H1 (cell line): ENCODE data around the gene TEKT3. TPM values are rescaled to one million over a fixed set of nuclear protein-coding genes. Genes with fewer than 3 reads are reported as not detected.

Experiments
- CTCF ChIA-PET: fragments of 300-600 bp; sonication (Branson Sonifier 250); formaldehyde crosslinking; loops from one replicate; lab custom pipeline; 2021; ENCODE audit not compliant: partially characterized antibody; lab: Charles Lee
- POLR2A ChIA-PET: fragments of 300-600 bp; sonication (Branson Sonifier 250); formaldehyde crosslinking; loops from one replicate; lab custom pipeline; 2021; ENCODE audit warnings: inconsistent platforms; ENCODE audit not compliant: partially characterized antibody; lab: Charles Lee
- DNase-seq, 2 experiments: peaks; one replicate each; pipeline versions ENCODE4 v3.0.0 to v3.0.0-alpha.2; 2010 to 2022; ENCODE audit warnings: low spot score in 2 of 2, low read depth in 1 of 2, mixed read lengths in 1 of 2
- FAIRE-seq: peaks from 2 replicates; lab custom pipeline; 2011; peaks lifted over from hg19 to GRCh38; lab: Jason Lieb, UNC
- H2AFZ ChIP-seq: 2 replicates; pipeline ENCODE4 v1.8.1; 2012; ENCODE audit warnings: low read length, inconsistent platforms
- H2AK5ac ChIP-seq: 2 replicates; pipeline ENCODE4 v1.6.1; 2013; ENCODE audit warnings: low read depth, low read length
- H2BK120ac ChIP-seq: replicated peaks from 2 replicates; pipeline ENCODE3; 2013; ENCODE audit warnings: low read depth, low read length, inconsistent platforms
- H2BK12ac ChIP-seq: 2 replicates; pipeline ENCODE4 v1.6.1; 2013; ENCODE audit warnings: low read depth, low read length
- H2BK15ac ChIP-seq: 2 replicates; pipeline ENCODE4 v1.6.1; 2013; ENCODE audit warnings: low read length
- H2BK20ac ChIP-seq: 2 replicates; pipeline ENCODE4 v1.6.1; 2013; ENCODE audit warnings: low read length
- H2BK5ac ChIP-seq: 2 replicates; pipeline ENCODE4 v1.6.1; 2013; ENCODE audit warnings: low read depth, low read length
- H3K14ac ChIP-seq: 2 replicates; pipeline ENCODE4 v1.6.1; 2013; ENCODE audit warnings: inconsistent platforms; ENCODE audit not compliant: insufficient read length
- H3K18ac ChIP-seq: 2 replicates; pipeline ENCODE4 v1.6.1; 2013; ENCODE audit warnings: low read length; ENCODE audit errors: extremely low read depth
- H3K23ac ChIP-seq: 2 replicates; pipeline ENCODE4 v1.6.1; 2013; ENCODE audit warnings: inconsistent platforms; ENCODE audit not compliant: insufficient read length
- H3K23me2 ChIP-seq: 2 replicates; pipeline ENCODE4 v1.6.1; 2013; ENCODE audit warnings: low read depth, low read length
- H3K27ac ChIP-seq: 2 replicates; pipeline ENCODE4 v1.6.1; 2011; ENCODE audit warnings: low read depth, low read length, inconsistent platforms
- H3K27me3 ChIP-seq, 4 experiments: replicated peaks in 1 of 4; 1 replicate in 1 of 4; 2 replicates in 3 of 4; pipeline versions ENCODE4 v1.6.1 to v1.8.1; 2011 to 2013; ENCODE audit warnings: low read length in 3 of 4, mild to moderate bottlenecking in 3 of 4, inconsistent platforms in 2 of 4, mixed read lengths in 2 of 4, moderate library complexity in 1 of 4; ENCODE audit not compliant: control insufficient read depth in 3 of 4, insufficient read depth in 3 of 4; ENCODE audit errors: extremely low read depth in 1 of 4
- H3K36me3 ChIP-seq, 4 experiments: 2 replicates each; pipeline versions ENCODE4 v1.6.1 to v1.8.1; 2011 to 2013; ENCODE audit warnings: mild to moderate bottlenecking in 4 of 4, low read length in 3 of 4, moderate library complexity in 2 of 4, control low read depth in 1 of 4, inconsistent platforms in 1 of 4; ENCODE audit not compliant: insufficient read depth in 4 of 4, control insufficient read depth in 2 of 4
- H3K4ac ChIP-seq: replicated peaks from 2 replicates; pipeline ENCODE3; 2013; ENCODE audit warnings: low read length, low read depth, mixed read lengths, inconsistent platforms; ENCODE audit not compliant: insufficient read length
- H3K4me1 ChIP-seq, 4 experiments: replicated peaks in 1 of 4; 1 replicate in 1 of 4; 2 replicates in 3 of 4; pipeline versions ENCODE4 v1.6.1 to v1.8.1; 2011 to 2013; ENCODE audit warnings: low read length in 3 of 4, inconsistent platforms in 2 of 4, mixed read lengths in 1 of 4; ENCODE audit not compliant: insufficient read depth in 4 of 4, control insufficient read depth in 3 of 4
- H3K4me2 ChIP-seq, 2 experiments: 2 replicates each; pipeline versions ENCODE4 v1.6.1 to v1.8.1; 2011 to 2013; ENCODE audit warnings: low read depth in 2 of 2, low read length in 2 of 2, control low read depth in 1 of 2, inconsistent platforms in 1 of 2, mild to moderate bottlenecking in 1 of 2; ENCODE audit not compliant: insufficient read depth in 1 of 2
- H3K4me3 ChIP-seq, 4 experiments: fragments of 200-600, 300-600 bp in 1 of 4; sonication (generic), shearing (Covaris generic), sonication (Bioruptor Twin) in 1 of 4; 2 replicates each; pipeline versions ENCODE4 v1.5.1 to v1.8.1; 2011 to 2016; ENCODE audit warnings: low read length in 4 of 4, low read depth in 3 of 4, control low read depth in 2 of 4, inconsistent platforms in 2 of 4, mild to moderate bottlenecking in 2 of 4, mixed read lengths in 1 of 4, moderate library complexity in 1 of 4; ENCODE audit not compliant: insufficient read depth in 2 of 4; ENCODE audit errors: extremely low read depth in 1 of 4
- H3K56ac ChIP-seq: replicated peaks from 2 replicates; pipeline ENCODE3; 2013; ENCODE audit warnings: low read depth, mild to moderate bottlenecking, mixed read lengths, low read length, inconsistent platforms; ENCODE audit not compliant: insufficient read length
- H3K79me1 ChIP-seq: 2 replicates; pipeline ENCODE4 v1.6.1; 2013; ENCODE audit warnings: low read depth, low read length, control low read depth
- H3K79me2 ChIP-seq, 2 experiments: 2 replicates each; pipeline versions ENCODE4 v1.6.1 to v1.8.1; 2012 to 2013; ENCODE audit warnings: low read length in 2 of 2, mild to moderate bottlenecking in 2 of 2, inconsistent platforms in 1 of 2; ENCODE audit not compliant: insufficient read depth in 2 of 2, control insufficient read depth in 1 of 2
- H3K9ac ChIP-seq, 4 experiments: replicated peaks in 1 of 4; 1 replicate in 1 of 4; 2 replicates in 3 of 4; pipeline versions ENCODE4 v1.6.1 to v1.8.1; 2011 to 2013; ENCODE audit warnings: low read depth in 3 of 4, low read length in 3 of 4, control low read depth in 2 of 4, mild to moderate bottlenecking in 2 of 4, moderate library complexity in 2 of 4, inconsistent platforms in 1 of 4; ENCODE audit errors: extremely low read depth in 1 of 4
- H3K9me3 ChIP-seq, 2 experiments: 2 replicates each; pipeline versions ENCODE4 v1.6.1 to v1.8.1; 2012 to 2013; ENCODE audit warnings: mild to moderate bottlenecking in 2 of 2, moderate library complexity in 2 of 2, control low read depth in 1 of 2, inconsistent platforms in 1 of 2, low read depth in 1 of 2, low read length in 1 of 2, mixed read lengths in 1 of 2; ENCODE audit not compliant: insufficient read depth in 2 of 2
- H4K20me1 ChIP-seq, 2 experiments: replicated peaks in 1 of 2; 2 replicates each; pipeline versions ENCODE3 to v1.8.1; 2011 to 2013; ENCODE audit warnings: inconsistent platforms in 2 of 2, low read length in 2 of 2, mild to moderate bottlenecking in 1 of 2; ENCODE audit not compliant: insufficient read depth in 2 of 2, control insufficient read depth in 1 of 2
- H4K5ac ChIP-seq: 2 replicates; pipeline ENCODE4 v1.6.1; 2013; ENCODE audit warnings: low read length, low read depth, mixed read lengths, inconsistent platforms; ENCODE audit not compliant: insufficient read length
- H4K8ac ChIP-seq: 2 replicates; pipeline ENCODE4 v1.8.0; 2013; ENCODE audit warnings: mild to moderate bottlenecking, moderate library complexity, low read length, inconsistent platforms; ENCODE audit not compliant: insufficient read depth; ENCODE audit errors: extremely low read depth
- H4K91ac ChIP-seq: replicated peaks from 2 replicates; pipeline ENCODE3; 2013; ENCODE audit warnings: low read length, mixed read lengths, inconsistent platforms; ENCODE audit not compliant: insufficient read length
- EGR1 ChIP-seq: IDR thresholded peaks from 2 replicates; pipeline ENCODE4 v1.6.1; 2011; ENCODE audit warnings: low read depth, low read length, borderline replicate concordance
- HDAC2 ChIP-seq, 2 experiments: fragments of 300-600 bp in 1 of 2; sonication (generic) in 1 of 2; IDR thresholded peaks; 2 replicates each; pipeline ENCODE4 v1.6.1; 2011 to 2012; ENCODE audit warnings: low read depth in 2 of 2, low read length in 2 of 2, mild to moderate bottlenecking in 2 of 2, moderate library complexity in 2 of 2, borderline replicate concordance in 1 of 2, inconsistent platforms in 1 of 2
- JUND ChIP-seq: IDR thresholded peaks from 2 replicates; pipeline ENCODE4 v1.6.1; 2011; ENCODE audit warnings: mild to moderate bottlenecking, improper control_type of control experiment, low read length
- SP2 ChIP-seq: IDR thresholded peaks from 2 replicates; pipeline ENCODE4 v1.6.1; 2012; ENCODE audit warnings: mild to moderate bottlenecking, low read length, inconsistent platforms
- TBP ChIP-seq: IDR thresholded peaks from 2 replicates; pipeline ENCODE4 v1.6.1; 2011; ENCODE audit warnings: low read depth, low read length, improper control_type of control experiment
- YY1 ChIP-seq: IDR thresholded peaks from 2 replicates; pipeline ENCODE4 v1.6.1; 2011; ENCODE audit warnings: low read depth, mild to moderate bottlenecking, low read length
- WGBS, 2 experiments: shearing (Covaris generic) in 1 of 2; methylation state at CpG; one replicate each; pipeline versions ENCODE4 v1.1.6 to v1.1.7; 2013 to 2015; ENCODE audit warnings: low lambda C conversion rate in 2 of 2, mixed read lengths in 2 of 2, inconsistent platforms in 1 of 2, low coverage in 1 of 2, missing lambda C conversion rate in 1 of 2; ENCODE audit not compliant: insufficient replicate concordance in 2 of 2, insufficient coverage in 1 of 2, insufficient read length in 1 of 2; ENCODE audit errors: extremely low coverage in 1 of 2, missing lambda C conversion rate in 1 of 2; 5-methylcytosine and 5-hydroxymethylcytosine counted together
- polyA plus RNA-seq, 7 experiments: library from polyadenylated mRNA; depleted of rRNA in 3 of 7; stranded (reverse) in 5 of 7; unstranded in 2 of 7; fragments of >200 nt in 5 of 7; fragments of 200-250 nt in 2 of 7; gene quantifications; 1 replicate in 5 of 7; 2 replicates in 1 of 7; 4 replicates in 1 of 7; pipeline versions ENCODE4 v1.2.1 to v1.2.3, GENCODE V29; 2011 to 2013; ENCODE audit warnings: missing spikeins in 2 of 7, mixed read lengths in 2 of 7
- total RNA-seq: library from RNA; stranded (reverse); fragmentation: NEBNext Ultra II Directional; extraction: Animal tissue kit (Norgen Biotek cat#: 25700); gene quantifications from 2 replicates; pipeline ENCODE4 v1.2.1, GENCODE V29; 2021

The TEKT3 gene
- total and polyA plus RNA-seq, 2 of the 8 experiments (the other 6 are each of a cell fraction or from before 2014, with no cell fraction given): 2.2 to 2.9 TPM

GRCh38 chr17:15263680-15264079 is 77.7 kb downstream of the TEKT3 start:
- H3K4me3 ChIP-seq: peak overlapping the region in 3 of 4 experiments; percentile 60 to 71 (median 68); a peak in 2 of 8 replicates
- no peak overlapping the region for H3K18ac ChIP-seq
- ChIA-PET CTCF (interaction anchor here (0.9 to 7.3 kb wide), 18 partner anchors 9 to 246 kb away, joined by 3 to 69 read pairs (median 6); partner anchors contain the start of gene TEKT3), POLR2A (interaction anchor here (0.8 to 1.1 kb wide), 3 partner anchors 9 to 27 kb away, joined by 3 read pairs; no protein-coding TSS in a partner anchor)
- H3K79me1 ChIP-seq: no peaks in the 10 kb centered on the region
- TF ChIP-seq TBP: no peak
- no peak for TF ChIP-seq HDAC2 (IDR thresholded peaks at IDR 0.05; ENCODE audit: borderline replicate concordance in 1 of 2, low read depth in 2 of 2, low read length in 2 of 2)
- TF ChIP-seq SP2: no peak
- no peak for TF ChIP-seq YY1
- no peak for TF ChIP-seq EGR1
- no peak for TF ChIP-seq JUND
- H3K27me3 ChIP-seq: peaks cover 40 to 60% (median 54%) of the 10 kb centered on the region in 4 experiments
- peaks cover 0 to 16% (median 4%) of the 10 kb centered on the region in 4 experiments; a peak in 5 of 7 replicates for H3K4me1 ChIP-seq
- no peak for FAIRE-seq
- no peak overlapping the region for H3K14ac ChIP-seq
- H2BK120ac ChIP-seq: no peak overlapping the region
- no peak for DNase-seq
- H3K27ac ChIP-seq: no peak overlapping the region
- no peak overlapping the region for H2BK12ac ChIP-seq
- no peaks in the 10 kb centered on the region for H3K9me3 ChIP-seq
- H3K23ac ChIP-seq: no peak overlapping the region
- H3K4me2 ChIP-seq: peak overlapping the region; percentile 56 to 100; a peak in 3 of 4 replicates
- no peak overlapping the region for H2BK20ac ChIP-seq
- H2AK5ac ChIP-seq: no peak overlapping the region
- no peak overlapping the region for H2BK15ac ChIP-seq
- no peak overlapping the region for H3K9ac ChIP-seq
- H3K79me2 ChIP-seq: no peaks in the 10 kb centered on the region
- 65% methylated on average over 3 of the region's 3 CpGs; no CpG with 5 or more reads in 1 of the 2 experiments for WGBS, 2 experiments
- no peak overlapping the region for H4K5ac ChIP-seq
- H4K20me1 ChIP-seq: peaks cover 0 to 4% of the 10 kb centered on the region in 2 experiments
- no peak overlapping the region for H2BK5ac ChIP-seq
- H2AFZ ChIP-seq: no peak overlapping the region
- peaks cover 22% of the 10 kb centered on the region for H3K23me2 ChIP-seq
- no peak overlapping the region for H4K91ac ChIP-seq
- H3K36me3 ChIP-seq: no peaks in the 10 kb centered on the region
- H4K8ac ChIP-seq: no peak overlapping the region
- no peak overlapping the region for H3K4ac ChIP-seq
- no peak overlapping the region for H3K56ac ChIP-seq
